HG03354 (cell line): ENCODE measurements around the gene MRGPRX2.

ENCODE experiments used
- ATAC-seq: cut with Tn5 transposase; IDR thresholded peaks from one replicate; pipeline ENCODE4 v1.9.1; 2021; ENCODE audit warnings: mild to moderate bottlenecking; ENCODE audit not compliant: unreplicated experiment, poor library complexity, severe bottlenecking

The MRGPRX2 gene

GRCh38 chr11:19013181-19013857, 47.2 kb downstream of the MRGPRX2 start:
- ATAC-seq, result no peak

- ATAC-seq, result no peak
Measured at GRCh38 chr11:19012636-19013035, 47.9 kb downstream of the MRGPRX2 start.
